DMS114 treated with DMSO at 0.1 percent for 48 hours (cell line): ENCODE measurements around the gene SLC9B2.

ENCODE experiments used
- DNase-seq: peaks from one replicate; lab custom pipeline; 2025; ENCODE audit not compliant: unreplicated experiment; lab: John Stamatoyannopoulos, UW

SLC9B2 gene, protein sequence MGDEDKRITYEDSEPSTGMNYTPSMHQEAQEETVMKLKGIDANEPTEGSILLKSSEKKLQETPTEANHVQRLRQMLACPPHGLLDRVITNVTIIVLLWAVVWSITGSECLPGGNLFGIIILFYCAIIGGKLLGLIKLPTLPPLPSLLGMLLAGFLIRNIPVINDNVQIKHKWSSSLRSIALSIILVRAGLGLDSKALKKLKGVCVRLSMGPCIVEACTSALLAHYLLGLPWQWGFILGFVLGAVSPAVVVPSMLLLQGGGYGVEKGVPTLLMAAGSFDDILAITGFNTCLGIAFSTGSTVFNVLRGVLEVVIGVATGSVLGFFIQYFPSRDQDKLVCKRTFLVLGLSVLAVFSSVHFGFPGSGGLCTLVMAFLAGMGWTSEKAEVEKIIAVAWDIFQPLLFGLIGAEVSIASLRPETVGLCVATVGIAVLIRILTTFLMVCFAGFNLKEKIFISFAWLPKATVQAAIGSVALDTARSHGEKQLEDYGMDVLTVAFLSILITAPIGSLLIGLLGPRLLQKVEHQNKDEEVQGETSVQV

DNA sequence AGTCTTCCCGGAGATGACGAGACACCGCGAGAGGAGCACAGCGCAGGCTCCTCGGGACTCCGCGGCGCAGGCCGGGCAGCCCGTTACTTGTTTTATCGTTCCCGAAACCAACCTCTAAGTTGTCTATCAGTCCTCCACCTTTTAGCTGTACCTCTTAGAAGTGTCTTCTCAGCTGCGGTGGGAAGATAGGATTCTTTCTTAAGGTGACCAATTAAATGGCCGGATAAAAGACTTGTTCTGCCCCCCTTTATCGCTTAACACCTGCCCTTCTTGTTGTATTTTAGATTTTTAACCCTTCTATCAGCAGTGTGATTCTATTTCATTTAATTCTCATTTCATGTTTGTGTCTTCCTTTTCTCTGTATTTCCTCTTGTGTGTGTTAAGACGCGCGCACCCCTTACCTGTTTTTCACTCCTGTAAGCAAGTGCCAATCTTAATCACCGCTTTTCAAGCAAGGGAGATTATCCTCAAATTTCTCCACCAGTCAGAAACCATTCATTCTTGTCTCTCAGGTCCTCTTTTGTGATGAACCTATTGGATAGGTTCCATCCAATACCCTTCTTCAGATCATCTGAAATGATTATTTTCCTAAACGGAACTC is at the start of gene SLC9B2:
TSS of gene SLC9B2 (minus strand) at position 15 of the 601 bp plus-strand sequence. CDS start 9,211 bp downstream, outside the sequence.
- peak; percentile 21 for DNase-seq

DNA sequence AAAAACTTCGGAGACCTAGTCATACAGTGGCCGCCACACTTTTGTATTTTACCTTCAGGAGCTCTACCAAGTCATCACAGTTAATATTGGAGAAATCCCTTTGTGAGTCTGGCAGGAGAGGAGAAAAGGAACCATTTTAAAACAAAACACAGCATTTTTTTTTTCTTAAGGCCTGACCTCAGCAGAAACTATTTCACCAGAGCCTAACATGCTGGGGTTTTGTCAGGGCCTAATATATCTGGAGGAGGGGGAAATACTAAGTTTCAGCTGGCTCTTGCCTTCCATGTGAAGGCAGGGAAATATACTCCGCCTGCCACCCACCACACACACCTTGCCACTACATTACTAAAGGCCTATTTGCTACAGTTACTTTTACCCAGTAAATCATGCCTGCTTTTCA is 49.6 kb upstream of the SLC9B2 start:
- DNase-seq: no peak

DNA sequence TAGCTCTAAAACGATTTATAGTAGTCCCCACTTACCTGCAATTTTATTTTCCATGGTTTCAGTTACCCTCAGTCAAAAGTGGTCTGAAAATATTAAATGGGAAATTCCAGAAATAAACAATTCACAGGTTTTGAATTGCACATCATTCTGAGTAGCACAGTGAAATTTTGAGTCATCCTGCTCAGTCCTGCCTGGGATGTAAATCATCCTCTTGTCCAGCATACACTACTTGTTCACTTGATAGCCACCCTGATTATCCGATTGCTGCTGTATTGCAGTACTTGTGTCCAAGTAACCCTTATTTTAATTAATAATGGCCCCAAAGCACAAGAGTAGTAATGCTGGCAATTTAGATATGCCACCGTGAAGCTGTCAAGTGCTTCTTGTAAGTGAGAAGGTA is 46.6 kb upstream of the SLC9B2 start:
- no peak for DNase-seq

GRCh38 chr4:103118166-103118565 is 41.6 kb upstream of the SLC9B2 start:
- no peak for DNase-seq

GRCh38 chr4:103111598-103111997 is 35.0 kb upstream of the SLC9B2 start:
- no peak for DNase-seq

DNA sequence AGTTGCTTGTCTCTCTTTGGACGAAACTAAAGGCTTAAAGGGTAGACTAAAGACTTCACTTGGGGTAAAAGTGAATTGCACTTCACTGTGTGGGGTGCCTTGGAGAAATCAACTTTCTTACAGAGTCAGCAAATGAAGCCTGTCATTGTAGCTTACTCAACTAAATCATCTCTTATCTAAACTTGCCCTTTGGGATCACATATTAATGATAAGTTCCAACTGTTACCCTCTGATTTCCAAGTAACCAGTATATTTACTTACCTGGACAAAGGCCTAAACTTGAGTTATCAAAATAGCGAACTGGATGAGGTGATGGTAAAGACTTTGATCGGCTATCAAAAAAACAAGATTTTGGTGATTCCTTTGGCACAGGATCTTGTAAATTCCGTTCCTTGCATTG is 32.0 kb upstream of the SLC9B2 start:
- no peak for DNase-seq

DNA sequence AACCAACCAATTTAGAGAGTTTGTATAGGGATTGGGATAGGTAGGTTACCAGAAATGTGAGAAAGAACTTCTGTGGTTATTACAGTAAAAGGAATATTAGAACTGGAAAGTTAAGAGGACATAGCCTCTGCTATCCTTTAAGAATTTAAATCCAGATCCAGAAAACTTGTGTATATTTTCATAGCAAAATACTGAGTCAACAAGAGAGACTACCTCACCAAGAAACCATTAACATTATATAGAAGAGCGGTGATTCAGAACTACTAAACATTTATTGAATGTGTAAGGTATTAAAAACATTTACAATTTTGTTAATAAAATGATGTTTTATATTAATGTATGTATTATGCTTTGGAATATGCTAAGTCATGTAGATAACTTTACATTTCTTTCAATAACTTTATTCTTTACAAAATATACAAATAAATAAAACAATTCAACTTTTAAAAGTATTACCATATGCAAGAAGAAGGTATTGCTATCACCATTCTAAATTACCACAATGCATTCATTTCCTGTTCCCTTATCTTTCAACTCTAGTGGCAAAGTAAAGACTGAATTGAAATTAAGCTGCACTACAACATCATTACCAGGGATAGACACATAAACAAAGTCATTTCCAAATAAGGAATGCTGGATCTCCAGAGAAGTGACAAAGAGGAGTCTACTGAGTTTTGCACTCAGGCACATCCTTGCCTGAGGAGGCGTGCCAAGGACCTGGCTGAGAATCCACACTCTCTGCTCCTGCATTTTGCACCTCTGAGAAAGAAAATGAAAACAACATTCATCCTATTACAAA is 29.2 kb upstream of the SLC9B2 start:
- no peak for DNase-seq

- no peak for DNase-seq
Observed at GRCh38 chr4:103104886-103105285, 28.3 kb upstream of the SLC9B2 start.

GRCh38 chr4:103100691-103101090 is 24.1 kb upstream of the SLC9B2 start:
- DNase-seq: no peak

DNA sequence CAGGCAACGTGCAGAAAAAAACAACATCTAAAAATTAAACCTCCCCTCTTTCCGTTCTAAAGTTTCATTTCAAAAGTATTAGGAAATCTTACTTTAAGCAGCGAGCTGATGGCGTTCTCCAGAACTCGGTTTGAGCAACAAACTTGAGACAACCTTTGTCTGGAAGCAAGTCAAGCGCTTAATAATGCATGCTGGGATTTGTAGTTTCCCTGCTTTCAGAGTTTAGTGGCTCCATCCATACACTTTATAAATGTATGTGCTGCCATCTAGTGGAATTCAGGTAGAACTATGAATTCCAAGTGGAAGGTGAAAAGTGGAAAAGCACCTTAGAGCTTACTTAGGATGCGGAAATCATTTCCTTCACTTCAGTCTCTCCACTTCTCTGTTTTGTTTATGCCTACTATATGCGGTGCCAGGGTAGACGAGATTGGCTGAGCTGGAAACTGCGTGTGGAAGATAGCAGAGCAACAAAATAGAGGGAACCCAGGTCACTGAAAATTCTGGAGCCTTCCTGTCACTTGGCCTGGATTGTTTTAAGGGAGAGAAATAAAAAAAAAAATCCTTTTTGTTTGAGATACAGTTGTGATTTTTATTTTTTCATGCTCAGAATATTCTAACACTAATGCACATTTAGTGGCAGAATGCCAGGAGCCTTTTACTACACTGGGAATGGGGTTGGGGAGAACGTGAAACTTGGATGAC is 23.3 kb upstream of the SLC9B2 start, which contains the start of gene BDH2:
TSS of gene BDH2 (minus strand) at position 144 of the 702 bp plus-strand sequence. CDS start 3,580 bp downstream, outside the sequence.
- DNase-seq: peak; percentile 88

GRCh38 chr4:103098756-103099440 is 22.3 kb upstream of the SLC9B2 start:
- no peak for DNase-seq

- DNase-seq: no peak
Observed at GRCh38 chr4:103098341-103098740, 21.8 kb upstream of the SLC9B2 start.

GRCh38 chr4:103097112-103097511 is 20.6 kb upstream of the SLC9B2 start:
- DNase-seq: no peak

- no peak for DNase-seq
Observed at GRCh38 chr4:103095080-103095479, 18.5 kb upstream of the SLC9B2 start.

GRCh38 chr4:103092245-103092644 is 15.7 kb upstream of the SLC9B2 start:
- DNase-seq: no peak

GRCh38 chr4:103091601-103092223 is 15.2 kb upstream of the SLC9B2 start:
- DNase-seq: no peak

- DNase-seq: no peak
Observed at GRCh38 chr4:103089481-103089880, 12.9 kb upstream of the SLC9B2 start.

- DNase-seq: no peak
Observed at GRCh38 chr4:103086551-103086950, 10.0 kb upstream of the SLC9B2 start.

- DNase-seq: no peak
Observed at GRCh38 chr4:103085555-103086196, 9.1 kb upstream of the SLC9B2 start.
